ENCODE data around the gene VPS41. TPM values are rescaled to one million over a fixed set of nuclear protein-coding genes. Genes with fewer than 3 reads are reported as not detected.

The VPS41 gene
- total and polyA plus RNA-seq, 7 donors, result 10.2 to 38.5 (median 25.7) TPM

DNA sequence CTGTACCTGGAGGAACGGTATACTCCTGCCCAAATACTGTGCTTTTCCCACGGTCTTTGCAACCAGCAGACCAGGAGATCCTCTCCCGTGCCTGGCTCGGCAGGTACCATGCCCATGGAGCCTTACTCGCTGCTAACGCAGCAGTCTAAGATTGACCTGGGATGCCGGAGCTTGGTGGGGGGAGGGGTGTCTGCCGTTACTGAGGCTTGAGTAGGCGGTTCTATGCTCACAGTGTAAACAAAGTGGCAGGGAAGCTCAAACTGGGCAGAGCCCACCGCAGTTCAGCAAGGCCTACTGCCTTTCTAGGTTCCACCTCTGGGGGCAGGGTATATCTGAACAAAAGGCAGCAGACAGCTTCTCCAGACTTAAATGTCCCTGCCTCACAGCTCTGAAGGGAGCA is 22.7 kb downstream of the VPS41 start:
- 95 to 96% methylated on average over 10 of the region's 10 CpGs for WGBS, 2 donors
- Histone ChIP-seq H3K4me1 (no peaks in the 10 kb centered on the region), H3K27ac (no peak overlapping the region), H3K9me3 (no peaks in the 10 kb centered on the region), H3K36me3 (no peaks in the 10 kb centered on the region), H3K4me3 (no peak overlapping the region), H3K27me3 (no peaks in the 10 kb centered on the region)
- TF ChIP-seq, protein P1, sequence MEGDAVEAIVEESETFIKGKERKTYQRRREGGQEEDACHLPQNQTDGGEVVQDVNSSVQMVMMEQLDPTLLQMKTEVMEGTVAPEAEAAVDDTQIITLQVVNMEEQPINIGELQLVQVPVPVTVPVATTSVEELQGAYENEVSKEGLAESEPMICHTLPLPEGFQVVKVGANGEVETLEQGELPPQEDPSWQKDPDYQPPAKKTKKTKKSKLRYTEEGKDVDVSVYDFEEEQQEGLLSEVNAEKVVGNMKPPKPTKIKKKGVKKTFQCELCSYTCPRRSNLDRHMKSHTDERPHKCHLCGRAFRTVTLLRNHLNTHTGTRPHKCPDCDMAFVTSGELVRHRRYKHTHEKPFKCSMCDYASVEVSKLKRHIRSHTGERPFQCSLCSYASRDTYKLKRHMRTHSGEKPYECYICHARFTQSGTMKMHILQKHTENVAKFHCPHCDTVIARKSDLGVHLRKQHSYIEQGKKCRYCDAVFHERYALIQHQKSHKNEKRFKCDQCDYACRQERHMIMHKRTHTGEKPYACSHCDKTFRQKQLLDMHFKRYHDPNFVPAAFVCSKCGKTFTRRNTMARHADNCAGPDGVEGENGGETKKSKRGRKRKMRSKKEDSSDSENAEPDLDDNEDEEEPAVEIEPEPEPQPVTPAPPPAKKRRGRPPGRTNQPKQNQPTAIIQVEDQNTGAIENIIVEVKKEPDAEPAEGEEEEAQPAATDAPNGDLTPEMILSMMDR (IDR thresholded peaks at IDR 0.05), result no peak
- TF ChIP-seq EP300 (IDR thresholded peaks at IDR 0.05), result no peak
- no peak for TF ChIP-seq POLR2AphosphoS5 (IDR thresholded peaks at IDR 0.05)
- TF ChIP-seq POLR2A (IDR thresholded peaks at IDR 0.05), result no peak
- intact Hi-C loops (cut with DNase I), result no loop called here
- DNase-seq, result no peak

DNA sequence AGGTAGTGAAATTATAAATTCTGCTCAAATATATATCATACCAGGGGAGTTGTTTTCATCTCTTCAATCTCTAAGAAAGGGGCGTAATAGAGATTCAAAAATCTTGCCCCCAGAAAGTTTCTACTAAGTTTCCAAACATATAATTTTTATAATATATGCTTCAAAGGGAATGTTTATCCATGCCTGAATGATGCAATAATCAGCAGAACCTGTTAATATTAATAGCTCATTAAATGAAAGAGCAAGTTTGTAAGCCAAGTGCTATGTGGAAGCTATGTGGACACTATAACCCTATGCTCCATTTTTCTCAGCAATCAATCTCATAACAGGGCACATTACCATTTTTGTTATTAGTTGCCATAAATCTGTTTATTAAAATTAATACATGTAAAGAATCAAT is 25.3 kb downstream of the VPS41 start:
- Histone ChIP-seq H3K4me3 (no peak overlapping the region), H3K36me3 (no peaks in the 10 kb centered on the region), H3K27me3 (no peaks in the 10 kb centered on the region), H3K4me1 (no peaks in the 10 kb centered on the region), H3K9me3 (no peaks in the 10 kb centered on the region), H3K27ac (no peak overlapping the region)
- intact Hi-C loops (cut with DNase I), result no loop called here
- DNase-seq, result no peak
- WGBS, 2 donors, result 97 to 100% methylated on average over 1 of the region's 1 CpG
- TF ChIP-seq EP300 (IDR thresholded peaks at IDR 0.05) (no peak), POLR2A (IDR thresholded peaks at IDR 0.05) (no peak), POLR2AphosphoS5 (IDR thresholded peaks at IDR 0.05) (no peak)
- TF ChIP-seq, protein P1 (IDR thresholded peaks at IDR 0.05), result no peak

DNA sequence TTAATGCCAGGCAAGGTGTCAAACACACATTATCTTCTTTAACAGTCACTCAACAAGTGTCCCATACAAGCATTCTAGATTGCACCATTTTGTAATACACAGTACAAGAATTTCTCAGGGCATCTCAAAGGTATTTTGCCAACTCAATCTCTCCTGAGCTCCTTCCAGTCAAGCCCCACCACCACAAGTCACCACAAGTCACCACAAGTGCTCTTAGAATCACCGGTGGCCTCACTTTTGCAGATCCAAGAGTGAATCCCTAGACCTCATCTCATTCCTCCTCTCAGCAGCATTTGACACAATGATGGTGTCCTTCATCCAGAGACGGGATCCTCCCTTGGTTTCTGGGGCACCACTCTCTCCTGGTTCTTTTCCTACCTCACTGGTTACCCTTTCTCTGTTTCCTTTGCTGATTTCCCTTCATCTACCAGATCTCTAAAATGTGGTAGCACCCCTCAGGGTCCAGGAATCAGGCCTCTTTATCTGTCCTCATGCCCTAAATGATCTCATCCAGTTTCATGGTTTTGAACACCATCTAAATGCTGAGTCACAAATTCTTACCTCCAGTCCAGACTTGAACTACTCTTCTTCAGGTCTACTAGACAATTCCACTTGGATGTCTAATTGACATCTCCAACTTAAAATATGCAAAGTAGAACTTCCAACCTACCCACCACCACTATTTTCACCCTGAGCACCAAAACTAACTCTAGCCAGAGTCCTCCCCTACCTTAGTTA is 26.9 kb downstream of the VPS41 start:
- Histone ChIP-seq H3K27ac (no peak overlapping the region), H3K4me3 (no peak overlapping the region), H3K4me1 (no peaks in the 10 kb centered on the region), H3K27me3 (no peaks in the 10 kb centered on the region), H3K9me3 (no peaks in the 10 kb centered on the region), H3K36me3 (no peaks in the 10 kb centered on the region)
- intact Hi-C loops (cut with DNase I), result no loop called here
- TF ChIP-seq POLR2AphosphoS5 (IDR thresholded peaks at IDR 0.05), result no peak
- no peak for TF ChIP-seq EP300 (IDR thresholded peaks at IDR 0.05)
- 48 to 71% methylated on average over 2 of the region's 2 CpGs for WGBS, 2 donors
- DNase-seq, result no peak

DNA sequence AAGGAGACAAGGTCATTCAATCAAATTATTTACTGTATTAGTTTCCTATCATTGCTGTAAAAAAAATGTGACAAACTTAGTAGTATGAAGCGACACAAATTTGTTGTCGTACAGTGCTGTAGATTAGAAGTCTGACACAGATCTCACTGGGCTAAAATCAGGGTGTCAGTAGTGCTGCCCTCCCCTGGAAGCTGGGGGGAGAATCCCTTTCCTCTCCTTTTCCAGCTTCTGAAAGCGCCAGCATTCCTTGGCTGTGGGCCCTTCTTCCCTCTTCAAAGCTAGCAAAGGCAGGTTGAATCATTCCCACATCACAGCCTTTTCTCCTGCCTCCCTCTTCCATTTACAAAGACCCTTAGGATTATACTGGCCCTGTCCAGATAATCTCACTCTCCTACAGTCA is 28.0 kb downstream of the VPS41 start:
- no peaks in the 10 kb centered on the region for H3K27me3 ChIP-seq
- H3K4me1 ChIP-seq, result peaks cover 0 to 3% (median 0%) of the 10 kb centered on the region in 4 donors
- no peak for DNase-seq
- TF ChIP-seq, protein P1 (IDR thresholded peaks at IDR 0.05), result no peak
- no peak for TF ChIP-seq EP300 (IDR thresholded peaks at IDR 0.05)
- H3K4me3 ChIP-seq, result no peak overlapping the region
- H3K27ac ChIP-seq, result no peak overlapping the region
- H3K36me3 ChIP-seq, result no peaks in the 10 kb centered on the region
- intact Hi-C loops (cut with DNase I), result no loop called here
- no peaks in the 10 kb centered on the region for H3K9me3 ChIP-seq
- WGBS, 2 donors, result 95 to 100% methylated on average over 3 of the region's 3 CpGs

DNA sequence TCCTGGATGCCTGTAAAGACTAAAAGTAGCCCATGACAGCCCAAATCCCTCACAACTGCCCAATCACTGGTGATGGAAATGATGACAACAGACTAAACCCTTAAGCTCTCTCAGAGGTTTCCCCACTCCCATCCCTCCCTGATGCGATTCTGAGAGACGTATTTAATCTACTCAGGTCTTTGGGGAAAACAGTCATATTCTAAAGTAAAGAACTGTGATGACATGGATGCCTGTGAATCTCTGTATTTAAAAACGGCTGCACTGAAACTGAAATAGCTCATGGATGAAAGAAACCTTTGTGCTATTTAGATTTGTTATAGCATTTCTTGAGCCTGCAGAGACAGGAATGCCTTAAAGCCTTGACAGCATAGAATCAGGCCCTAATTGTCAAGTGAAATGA is 28.5 kb downstream of the VPS41 start:
- intact Hi-C loops (cut with DNase I), result no loop called here
- no peak for TF ChIP-seq POLR2AphosphoS5 (IDR thresholded peaks at IDR 0.05)
- no peak for TF ChIP-seq EP300 (IDR thresholded peaks at IDR 0.05)
- TF ChIP-seq POLR2A (IDR thresholded peaks at IDR 0.05), result no peak
- TF ChIP-seq, protein P1 (IDR thresholded peaks at IDR 0.05), result no peak

More for the DNA sequence above, 28.5 kb downstream of the VPS41 start:
- DNase-seq, result no peak
- Histone ChIP-seq H3K27ac (no peak overlapping the region), H3K27me3 (no peaks in the 10 kb centered on the region), H3K9me3 (no peaks in the 10 kb centered on the region), H3K4me3 (no peak overlapping the region), H3K4me1 (peaks cover 0 to 3% (median 0%) of the 10 kb centered on the region in 4 donors), H3K36me3 (no peaks in the 10 kb centered on the region)
- WGBS, 2 donors, result 78 to 93% methylated on average over 3 of the region's 3 CpGs

Measured in sigmoid colon (tissue), 7 donors.